ENCODE results near the gene CALHM3.
A peak's percentile ranks its signal among the peaks of the same experiment; 100 is the strongest.
"Not testable (repeated sequence)": the region's sequence is repeated elsewhere in the genome, so short reads cannot be mapped to it uniquely, and the experiment has no call there.

Gene CALHM3

DNA sequence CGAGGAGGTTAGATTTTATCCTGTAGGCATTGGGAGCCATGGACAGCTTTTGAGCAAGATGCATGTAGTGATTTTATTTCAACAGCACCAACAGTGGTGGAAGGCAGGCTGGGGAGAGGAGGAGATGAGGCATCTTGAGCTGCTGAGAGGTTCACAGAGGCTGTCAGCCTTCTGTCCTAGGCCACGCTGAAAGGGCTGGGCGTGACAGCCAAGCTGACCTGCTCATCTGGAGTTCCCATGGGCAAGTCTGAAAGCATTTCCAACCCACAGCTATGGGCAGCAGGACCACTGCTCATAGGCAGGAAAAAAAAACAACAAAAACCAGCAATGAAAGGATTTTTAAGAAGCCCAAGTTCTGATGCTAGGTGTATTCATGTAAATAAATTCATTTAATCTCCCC is 22.1 kb upstream of the CALHM3 start:
- DNase-seq, result no peak

- DNase-seq, result no peak
These were observed 21.4 kb upstream of the CALHM3 start for GRCh38 chr10:103500481-103500880.

- no peak for DNase-seq
These were observed 20.8 kb upstream of the CALHM3 start for GRCh38 chr10:103499881-103500280.

DNA sequence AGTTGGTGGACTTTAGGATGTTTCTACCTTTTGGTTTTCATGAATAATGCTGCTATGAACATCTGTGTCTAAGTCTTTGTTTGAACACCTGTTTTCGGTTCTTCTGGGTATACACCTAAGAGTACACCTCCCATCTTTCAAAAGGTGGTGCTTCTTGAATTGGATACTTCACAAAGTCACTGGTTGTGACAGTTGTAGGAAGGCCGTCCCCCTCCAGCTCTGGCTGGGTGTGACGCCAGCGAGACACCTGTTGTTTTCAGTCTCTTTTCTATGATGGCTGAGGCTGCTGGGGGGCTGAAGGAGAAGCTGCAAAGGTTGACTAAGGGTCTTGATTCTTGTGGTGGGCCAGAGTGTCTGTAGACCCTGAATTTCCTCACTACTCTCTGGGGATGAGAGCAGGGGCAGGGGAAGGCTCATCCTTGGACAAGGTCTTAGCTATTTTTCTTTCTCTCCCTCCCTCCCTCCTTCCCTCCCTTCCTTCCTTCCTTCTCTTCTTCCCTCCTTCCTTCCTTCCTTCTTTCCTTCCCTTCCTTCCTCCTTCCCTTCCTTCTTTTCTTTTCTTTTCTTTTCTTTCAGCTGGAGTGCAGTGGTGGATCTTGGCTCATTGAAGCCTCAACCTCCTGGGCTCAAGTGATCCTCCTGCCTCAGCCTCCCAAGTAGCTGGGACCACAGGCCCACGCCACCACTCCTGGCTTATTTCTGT is 20.0 kb upstream of the CALHM3 start:
- DNase-seq, result no peak

- DNase-seq, result no peak
These were observed 18.3 kb upstream of the CALHM3 start for GRCh38 chr10:103497161-103497915.

- no peak for DNase-seq
These were observed 16.3 kb upstream of the CALHM3 start for GRCh38 chr10:103495321-103495720.

- DNase-seq, result no peak
These were observed 15.2 kb upstream of the CALHM3 start for GRCh38 chr10:103493916-103494877.

DNA sequence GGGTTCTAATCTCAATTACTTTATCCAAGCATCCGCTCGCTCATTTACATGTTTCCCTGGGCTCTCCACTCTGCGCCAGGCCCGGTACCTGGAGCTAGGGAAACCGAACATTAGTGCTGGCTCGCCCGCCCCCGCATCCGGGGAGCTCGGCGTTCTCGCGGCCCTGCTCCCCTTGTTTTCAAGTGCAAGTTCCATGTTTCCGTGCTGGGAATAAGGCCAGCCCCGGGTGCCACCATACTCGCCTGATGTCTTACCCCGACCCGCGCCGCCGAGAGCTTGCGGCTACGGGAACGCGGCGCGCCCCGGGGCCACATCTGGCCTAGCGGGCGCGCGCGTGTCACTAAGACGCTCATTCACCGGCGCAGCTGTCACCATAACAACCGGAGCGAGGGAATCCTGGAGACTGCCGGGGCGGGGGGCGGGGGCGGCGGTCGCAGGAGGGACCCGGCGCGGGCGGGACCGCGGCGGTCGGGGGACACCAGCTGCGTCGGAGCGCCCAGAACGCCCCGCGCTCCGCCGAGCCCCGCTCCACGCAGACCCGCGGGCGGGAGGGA is 14.4 kb upstream of the CALHM3 start, which contains the start of gene NEURL1:
NEURL1 (plus strand) TSS at position 344 of the 554 bp plus-strand sequence. CDS start 683 bp downstream, outside the sequence.
- DNase-seq, result no peak

GRCh38 chr10:103492655-103493261 is 13.7 kb upstream of the CALHM3 start:
- DNase-seq, result no peak

DNA sequence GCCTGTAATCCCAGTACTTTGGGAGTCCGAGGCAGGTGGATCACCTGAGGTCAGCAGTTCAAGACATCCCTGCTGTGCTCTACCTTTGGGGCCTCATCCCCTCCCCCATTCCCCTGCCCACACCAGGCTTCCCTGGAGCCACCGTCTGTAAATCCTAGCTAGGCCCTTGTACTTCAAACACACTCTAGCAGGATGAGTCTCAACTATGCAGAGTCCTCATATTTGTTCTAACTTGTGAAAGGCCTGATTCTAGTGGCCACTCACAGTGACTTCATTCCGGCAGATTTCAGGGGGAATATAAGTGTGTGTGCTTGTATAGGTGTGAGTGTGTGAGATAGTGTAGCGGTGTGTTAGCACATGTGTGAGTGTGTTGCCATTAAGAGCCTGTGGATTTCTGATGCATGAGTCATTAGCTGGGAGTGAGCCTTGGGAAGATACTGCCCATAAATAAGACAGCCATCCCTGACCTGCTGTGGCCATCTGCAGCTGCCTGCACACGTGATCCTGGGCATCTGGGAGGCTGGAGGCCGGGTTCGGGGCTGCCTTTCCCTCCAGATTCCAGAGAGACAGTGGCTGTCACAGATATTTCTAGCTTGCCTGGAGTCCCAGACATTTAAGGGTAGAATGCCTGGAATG is 12.8 kb upstream of the CALHM3 start:
- DNase-seq, result no peak

DNA sequence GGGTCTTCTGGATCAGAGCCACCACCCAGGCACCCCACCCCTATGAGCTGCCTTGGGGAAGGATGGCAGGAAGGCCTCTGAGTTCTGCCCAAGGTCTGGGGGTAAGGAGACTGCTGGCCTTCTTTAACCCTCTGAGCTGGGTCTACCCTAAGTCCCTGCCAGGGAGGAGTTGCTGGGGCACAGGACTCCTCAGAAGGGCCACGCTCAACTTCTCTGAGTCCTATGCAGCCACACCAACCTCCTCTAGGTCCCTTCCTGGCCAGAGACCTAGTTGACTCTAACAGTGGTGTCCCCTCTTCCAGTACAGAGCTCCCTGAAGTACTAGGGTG is 11.9 kb upstream of the CALHM3 start:
- no peak for DNase-seq

DNA sequence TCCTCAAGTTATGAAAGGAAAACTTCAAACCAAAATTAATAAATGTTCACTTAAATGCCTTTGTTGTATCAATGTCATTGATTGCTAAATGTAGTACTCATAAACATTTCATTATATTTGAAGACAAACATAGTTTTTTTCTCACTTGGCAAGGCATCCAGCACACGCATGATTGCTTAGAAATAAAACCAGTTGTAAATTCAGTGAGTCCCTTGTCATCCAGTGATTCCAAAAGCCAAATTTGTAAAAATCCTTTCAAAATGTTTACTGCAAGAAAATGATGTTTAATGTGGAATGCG is 8.3 kb upstream of the CALHM3 start:
- no peak for DNase-seq

- not testable (repeated sequence) for DNase-seq
These were observed 7.8 kb upstream of the CALHM3 start for GRCh38 chr10:103486635-103487409.

DNA sequence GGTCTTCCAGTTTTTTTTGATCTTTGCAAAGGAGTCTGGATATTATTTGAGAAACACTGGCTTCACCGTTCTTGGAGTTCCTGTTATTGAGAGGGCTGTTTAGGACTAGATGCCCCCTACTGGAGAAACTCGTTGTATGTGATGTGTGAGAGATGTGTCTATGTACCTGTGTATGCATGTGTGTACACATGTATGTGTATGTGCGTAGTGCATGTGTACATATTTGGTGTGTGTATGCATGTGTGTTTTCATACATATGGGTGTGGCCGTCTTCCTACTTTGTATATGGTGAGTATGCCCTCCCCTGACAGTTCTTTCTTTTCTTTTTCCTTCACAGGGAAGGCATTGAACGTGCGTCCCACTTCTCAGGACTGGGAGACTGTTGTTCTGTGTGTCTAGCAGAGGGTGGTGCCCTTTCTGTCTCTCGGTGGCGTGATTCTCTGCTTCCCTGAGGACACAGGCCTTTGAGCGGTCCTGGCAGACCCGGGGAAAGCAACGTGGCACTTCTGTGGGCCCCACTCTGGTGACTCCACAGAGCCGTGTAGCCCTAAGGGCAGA is 3.0 kb upstream of the CALHM3 start:
- peak; percentile 26 for DNase-seq

DNA sequence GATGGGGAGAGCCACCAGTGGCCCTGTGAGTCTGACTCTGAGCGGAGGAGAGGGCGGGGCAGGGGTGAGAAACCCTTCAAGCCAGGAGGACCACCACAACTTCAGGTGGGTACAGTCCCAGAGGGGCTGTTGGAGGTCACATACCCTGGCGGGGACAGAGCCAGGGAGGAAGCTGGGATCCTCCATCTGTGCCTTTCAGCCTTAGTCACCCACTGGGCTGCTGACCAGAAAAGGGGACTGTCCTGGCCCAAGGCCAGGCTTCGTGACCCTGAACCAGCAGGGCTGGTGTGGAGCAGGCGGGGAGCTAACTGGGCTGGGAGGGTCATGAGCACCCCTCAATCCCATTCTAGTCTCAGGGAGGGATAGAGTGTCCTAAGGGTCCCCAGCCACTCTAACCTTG is 1.5 kb upstream of the CALHM3 start:
- no peak for DNase-seq

GRCh38 chr10:103478671-103479070 is 369 bp downstream of the CALHM3 start:
- no peak for DNase-seq

GRCh38 chr10:103476046-103476768 is 2.8 kb downstream of the CALHM3 start:
- no peak for DNase-seq

- DNase-seq, result no peak
These were observed 3.6 kb downstream of the CALHM3 start for GRCh38 chr10:103475437-103475836.

- DNase-seq, result no peak
These were observed 5.0 kb downstream of the CALHM3 start for GRCh38 chr10:103474077-103474476.

DNA sequence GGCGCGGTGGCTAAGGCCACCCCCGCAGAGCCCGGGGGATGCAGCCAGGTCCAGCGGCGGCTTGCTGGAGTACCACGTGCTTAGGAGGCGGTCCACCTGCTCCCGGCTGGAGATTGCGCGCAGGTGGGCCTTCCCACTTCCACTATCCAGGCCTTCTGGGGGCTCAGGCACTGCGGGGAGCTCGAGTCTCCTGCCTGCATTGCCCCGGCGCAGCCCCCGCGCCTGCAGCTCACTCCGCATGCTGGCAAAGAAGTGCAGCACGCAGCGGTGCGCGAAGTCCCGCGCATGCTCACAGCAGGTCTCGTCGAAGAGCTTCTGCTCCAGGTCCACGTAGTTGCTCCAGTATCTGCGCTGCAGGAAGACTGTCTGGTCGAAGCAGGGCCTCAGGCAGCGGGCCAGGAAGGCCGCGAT is 5.8 kb downstream of the CALHM3 start:
- no peak for DNase-seq

Measured in NCI-H774 (cell line).